GM21515 (cell line): Measurements from ENCODE around the gene PTCHD4.

Experiments
- ATAC-seq: cut with Tn5 transposase; IDR thresholded peaks from one replicate; pipeline ENCODE4 v1.9.1; 2021; ENCODE audit not compliant: unreplicated experiment

The PTCHD4 gene

DNA sequence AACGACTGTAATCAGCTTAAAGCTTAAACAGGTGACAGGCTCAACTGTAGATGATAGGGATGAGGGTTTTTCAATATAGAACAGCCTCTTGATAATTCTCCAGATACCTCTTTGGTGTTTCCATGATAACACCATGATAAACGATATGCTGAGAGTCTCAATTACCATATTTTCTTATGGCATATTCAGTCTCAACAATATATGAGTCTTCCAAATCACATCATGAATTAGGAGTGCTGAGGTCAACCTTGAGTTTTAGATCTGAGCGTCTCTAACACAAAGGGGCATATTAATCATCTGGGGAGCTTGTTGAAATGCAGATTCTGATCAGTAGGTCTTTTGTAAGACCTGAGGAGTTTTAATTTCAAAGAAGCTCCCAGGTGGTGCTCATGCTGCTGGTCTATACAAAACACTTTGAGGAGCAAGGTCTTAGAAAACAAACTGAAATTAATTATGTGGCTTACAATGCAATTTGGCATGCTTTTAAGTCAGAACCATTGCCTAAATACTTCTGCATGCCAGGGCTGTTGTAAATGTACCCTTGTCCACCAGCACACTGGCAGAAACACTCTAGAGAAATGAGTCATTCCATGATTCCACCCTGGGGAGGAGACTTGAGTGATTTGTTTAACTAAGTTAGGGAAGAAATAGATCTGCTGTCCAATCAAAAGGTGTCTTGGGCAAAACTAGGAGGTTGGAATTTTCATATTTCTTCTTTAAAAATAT lies 49.6 kb downstream of the PTCHD4 start:
- ATAC-seq, result no peak
